Karpas-422 (cell line): ENCODE measurements around the gene NLRP10. TPM values are rescaled to one million over a fixed set of nuclear protein-coding genes. Genes with fewer than 3 reads are reported as not detected.

Experiments
- DNase-seq: peaks from one replicate; pipeline ENCODE4 v3.0.0-alpha.2; 2015
- H2AFZ ChIP-seq: fragments of 200-600 bp; sonication (generic); 2 replicates; pipeline ENCODE4 v1.6.1; 2014; ENCODE audit warnings: antibody characterized with exemption, low read length, mixed read lengths
- H3K27ac ChIP-seq: fragments of 200-600 bp; sonication (generic); 2 replicates; pipeline ENCODE4 v1.5.1; 2014; ENCODE audit warnings: mild to moderate bottlenecking, low read length, moderate library complexity
- H3K27me3 ChIP-seq: fragments of 200-600 bp; sonication (generic); 2 replicates; pipeline ENCODE4 v1.6.1; 2014; ENCODE audit warnings: low read length, mixed read lengths
- H3K36me3 ChIP-seq: fragments of 200-600 bp; sonication (generic); 2 replicates; pipeline ENCODE4 v1.6.1; 2014; ENCODE audit warnings: low read length, mixed read lengths; ENCODE audit not compliant: insufficient read depth
- H3K4me1 ChIP-seq: fragments of 200-600 bp; sonication (generic); 2 replicates; pipeline ENCODE4 v1.6.1; 2014; ENCODE audit warnings: mild to moderate bottlenecking, low read length, mixed read lengths
- H3K4me2 ChIP-seq: fragments of 200-600 bp; sonication (generic); 2 replicates; pipeline ENCODE4 v1.6.1; 2014; ENCODE audit warnings: low read length, low read depth, mild to moderate bottlenecking; ENCODE audit not compliant: poor library complexity, severe bottlenecking
- H3K4me3 ChIP-seq: fragments of 200-600 bp; sonication (generic); 2 replicates; pipeline ENCODE4 v1.5.1; 2014; ENCODE audit warnings: mild to moderate bottlenecking, antibody characterized with exemption, low read length, mixed read lengths
- H3K79me2 ChIP-seq: fragments of 200-600 bp; sonication (generic); 2 replicates; pipeline ENCODE4 v1.6.1; 2014; ENCODE audit warnings: mild to moderate bottlenecking, low read length, mixed read lengths
- H3K9ac ChIP-seq: fragments of 200-600 bp; sonication (generic); 2 replicates; pipeline ENCODE4 v1.6.0; 2014; ENCODE audit warnings: low read length
- H3K9me2 ChIP-seq: fragments of 200-600 bp; sonication (generic), shearing (Covaris generic); replicated peaks from 2 replicates; pipeline ENCODE4 v1.6.0; 2014; ENCODE audit warnings: mild to moderate bottlenecking, low read length, moderate library complexity; ENCODE audit not compliant: insufficient read depth
- H3K9me3 ChIP-seq: fragments of 300-700, 200-600 bp; sonication (generic); 2 replicates; pipeline ENCODE4 v1.6.1; 2014; ENCODE audit warnings: low read length, mixed read lengths
- H4K20me1 ChIP-seq: fragments of 200-600 bp; sonication (generic); 2 replicates; pipeline ENCODE4 v1.6.1; 2014; ENCODE audit warnings: mild to moderate bottlenecking, antibody characterized with exemption, low read length, low read depth; ENCODE audit not compliant: insufficient read depth
- total RNA-seq: library from RNA; depleted of rRNA; stranded (reverse); fragments of >200 nt; shearing (Covaris generic); gene quantifications from 2 replicates; pipeline ENCODE4 v1.2.3, GENCODE V29; 2014; ENCODE audit warnings: low replicate concordance

The NLRP10 gene
- total RNA-seq, 1 experiment from 2014 or later: not detected

GRCh38 chr11:7944123-7944522 lies 21.1 kb downstream of the NLRP10 start:
- Histone ChIP-seq H2AFZ (no peak overlapping the region), H4K20me1 (no peaks in the 10 kb centered on the region), H3K27me3 (no peaks in the 10 kb centered on the region), H3K4me3 (no peak overlapping the region), H3K4me1 (no peaks in the 10 kb centered on the region), H3K79me2 (no peaks in the 10 kb centered on the region), H3K4me2 (no peak overlapping the region), H3K9me2 (no peaks in the 10 kb centered on the region), H3K36me3 (no peaks in the 10 kb centered on the region; the same call in 1 of the 2 replicates), H3K27ac (no peak overlapping the region), H3K9ac (no peak overlapping the region), H3K9me3 (peaks cover 15% of the 10 kb centered on the region)
- no peak for DNase-seq

GRCh38 chr11:7941608-7942007 lies 23.6 kb downstream of the NLRP10 start, which contains the start of gene OR10A3:
Gene OR10A3 (minus strand): TSS chr11:7941708. CDS start chr11:7939520, 2,188 bp downstream.
- no peaks in the 10 kb centered on the region; the same call in 1 of the 2 replicates for H3K36me3 ChIP-seq
- no peak for DNase-seq
- no peaks in the 10 kb centered on the region for H3K4me1 ChIP-seq
- no peak within 1 kb of the TSS for H2AFZ ChIP-seq
- H3K79me2 ChIP-seq: no peaks in the 10 kb centered on the region
- no peaks in the 10 kb centered on the region for H3K9me2 ChIP-seq
- H4K20me1 ChIP-seq: no peaks in the 10 kb centered on the region
- no peak within 1 kb of the TSS for H3K9ac ChIP-seq
- H3K9me3 ChIP-seq: peaks cover 15% of the 10 kb centered on the region
- no peak within 1 kb of the TSS for H3K4me2 ChIP-seq
- no peaks in the 10 kb centered on the region for H3K27me3 ChIP-seq
- H3K27ac ChIP-seq: no peak within 1 kb of the TSS
- H3K4me3 ChIP-seq: no peak within 1 kb of the TSS

- H3K27me3 ChIP-seq: no peaks in the 10 kb centered on the region
- H4K20me1 ChIP-seq: no peaks in the 10 kb centered on the region
- H3K27ac ChIP-seq: no peak overlapping the region
- H3K4me1 ChIP-seq: no peaks in the 10 kb centered on the region
- H3K9me2 ChIP-seq: no peaks in the 10 kb centered on the region
- H3K9me3 ChIP-seq: peaks cover 15% of the 10 kb centered on the region
- H3K79me2 ChIP-seq: no peaks in the 10 kb centered on the region
- no peak overlapping the region for H3K4me3 ChIP-seq
- no peak overlapping the region for H3K4me2 ChIP-seq
- DNase-seq: no peak
- H2AFZ ChIP-seq: no peak overlapping the region
- no peak overlapping the region for H3K9ac ChIP-seq
- no peaks in the 10 kb centered on the region; the same call in 1 of the 2 replicates for H3K36me3 ChIP-seq
Measured at GRCh38 chr11:7941146-7941545, 24.1 kb downstream of the NLRP10 start.

GRCh38 chr11:7936615-7937014 lies 28.6 kb downstream of the NLRP10 start:
- no peak overlapping the region for H3K27ac ChIP-seq
- H4K20me1 ChIP-seq: no peaks in the 10 kb centered on the region
- no peak for DNase-seq
- H3K27me3 ChIP-seq: no peaks in the 10 kb centered on the region
- peaks cover 3% of the 10 kb centered on the region for H3K4me1 ChIP-seq
- H3K9me3 ChIP-seq: no peaks in the 10 kb centered on the region
- H3K9me2 ChIP-seq: no peaks in the 10 kb centered on the region
- H3K36me3 ChIP-seq: no peaks in the 10 kb centered on the region
- no peak overlapping the region for H3K4me3 ChIP-seq
- no peak overlapping the region for H3K9ac ChIP-seq
- H3K79me2 ChIP-seq: no peaks in the 10 kb centered on the region
- H2AFZ ChIP-seq: no peak overlapping the region
- H3K4me2 ChIP-seq: no peak overlapping the region

GRCh38 chr11:7931168-7931567 lies 34.1 kb downstream of the NLRP10 start, which contains the start of gene OR10A6:
Gene OR10A6 (minus strand): TSS chr11:7931268. CDS start chr11:7928662, 2,606 bp downstream.
- H3K4me1 ChIP-seq: peaks cover 3% of the 10 kb centered on the region
- H3K27me3 ChIP-seq: no peaks in the 10 kb centered on the region
- no peak for DNase-seq
- H3K79me2 ChIP-seq: no peaks in the 10 kb centered on the region
- no peaks in the 10 kb centered on the region for H3K36me3 ChIP-seq
- no peak within 1 kb of the TSS for H2AFZ ChIP-seq
- H3K27ac ChIP-seq: no peak within 1 kb of the TSS
- no peak within 1 kb of the TSS for H3K4me3 ChIP-seq
- H3K9me2 ChIP-seq: no peaks in the 10 kb centered on the region
- H3K4me2 ChIP-seq: no peak within 1 kb of the TSS
- H3K9me3 ChIP-seq: no peaks in the 10 kb centered on the region
- H3K9ac ChIP-seq: no peak within 1 kb of the TSS
- H4K20me1 ChIP-seq: no peaks in the 10 kb centered on the region

- Histone ChIP-seq H2AFZ (no peak overlapping the region), H3K36me3 (no peaks in the 10 kb centered on the region), H3K9me2 (no peaks in the 10 kb centered on the region), H4K20me1 (no peaks in the 10 kb centered on the region), H3K27me3 (no peaks in the 10 kb centered on the region), H3K9me3 (no peaks in the 10 kb centered on the region), H3K9ac (no peak overlapping the region), H3K4me2 (no peak overlapping the region), H3K4me3 (no peak overlapping the region), H3K4me1 (no peaks in the 10 kb centered on the region), H3K27ac (no peak overlapping the region), H3K79me2 (no peaks in the 10 kb centered on the region)
- DNase-seq: no peak
Measured at GRCh38 chr11:7927635-7928034, 37.6 kb downstream of the NLRP10 start.

GRCh38 chr11:7924536-7924935 lies 40.7 kb downstream of the NLRP10 start:
- Histone ChIP-seq H3K4me3 (no peak overlapping the region), H3K9me3 (no peaks in the 10 kb centered on the region), H4K20me1 (no peaks in the 10 kb centered on the region), H3K4me2 (no peak overlapping the region), H3K9me2 (no peaks in the 10 kb centered on the region), H3K27me3 (no peaks in the 10 kb centered on the region), H3K36me3 (no peaks in the 10 kb centered on the region), H3K27ac (no peak overlapping the region), H3K9ac (no peak overlapping the region), H3K79me2 (no peaks in the 10 kb centered on the region), H2AFZ (no peak overlapping the region), H3K4me1 (no peaks in the 10 kb centered on the region)
- DNase-seq: no peak

GRCh38 chr11:7918141-7918540 lies 47.1 kb downstream of the NLRP10 start:
- Histone ChIP-seq H3K27ac (no peak overlapping the region), H3K4me3 (no peak overlapping the region), H3K9me2 (no peaks in the 10 kb centered on the region), H3K36me3 (no peaks in the 10 kb centered on the region), H3K4me1 (no peaks in the 10 kb centered on the region), H2AFZ (no peak overlapping the region), H3K4me2 (no peak overlapping the region), H3K9me3 (no peaks in the 10 kb centered on the region), H3K27me3 (no peaks in the 10 kb centered on the region), H4K20me1 (no peaks in the 10 kb centered on the region), H3K79me2 (no peaks in the 10 kb centered on the region), H3K9ac (no peak overlapping the region)
- no peak for DNase-seq
